Camera-type eye (tissue), 1 donor: Measurements from ENCODE around the gene KDM4D. TPM values are rescaled to one million over a fixed set of nuclear protein-coding genes. Genes with fewer than 3 reads are reported as not detected.

Experiments used
- total RNA-seq: library from RNA; depleted of rRNA; stranded (reverse); fragments of >200 nt; gene quantifications from one replicate; pipeline ENCODE4 v1.2.3, GENCODE V29; 2014

Gene KDM4D
- 2.3 TPM for total RNA-seq

GRCh38 chr11:94973099-94973968 lies at the start of gene KDM4D, which contains the start of gene CWC15:
TSS of gene KDM4D (plus strand) at chr11:94973709. CDS start at chr11:94997373, 23,664 bp downstream.
TSS of gene CWC15 (minus strand) at chr11:94973556. CDS start at chr11:94972185, 1,371 bp downstream.

DNA sequence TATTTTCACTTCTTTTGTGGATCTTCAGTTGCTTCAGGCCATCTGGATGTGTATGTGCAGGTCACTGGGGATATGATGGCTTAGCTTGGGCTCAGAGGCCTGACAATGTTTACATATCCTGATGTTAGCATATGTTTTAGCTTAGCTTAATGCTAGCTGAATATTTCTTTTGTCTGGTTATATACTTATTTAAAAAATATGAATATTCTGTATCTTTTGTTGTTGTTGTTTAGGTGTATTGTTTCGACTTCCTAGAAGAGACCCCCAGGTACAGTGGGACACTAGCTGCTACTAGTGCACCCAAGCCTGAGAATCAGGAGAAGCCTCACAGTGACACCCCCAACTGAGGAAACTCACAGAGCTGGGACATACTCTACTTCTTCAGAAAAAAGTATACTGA lies 51.4 kb downstream of the KDM4D start, which contains the start of gene KDM4E:
Gene KDM4E, plus strand, starts transcription at position 301 of the 400 bp plus-strand sequence. CDS start 300 bp downstream, outside the sequence.

Other genes with a start within 250 kb of the KDM4D start
- gene AMOTL1, start 205.4 kb upstream of the KDM4D start, total RNA-seq, result 89.6 TPM
- 63.9 TPM for gene CWC15, start 153 bp upstream of the KDM4D start, total RNA-seq
- gene KDM4E, start 51.5 kb downstream of the KDM4D start, total RNA-seq, result not detected
- gene KDM4F, start 75.7 kb downstream of the KDM4D start, total RNA-seq, result not detected
- gene SRSF8, start 93.2 kb downstream of the KDM4D start, total RNA-seq, result 29.9 TPM
- gene ENDOD1, start 116.1 kb downstream of the KDM4D start, total RNA-seq, result 31.4 TPM